ENCODE measurements around the gene GPX3.

DNA sequence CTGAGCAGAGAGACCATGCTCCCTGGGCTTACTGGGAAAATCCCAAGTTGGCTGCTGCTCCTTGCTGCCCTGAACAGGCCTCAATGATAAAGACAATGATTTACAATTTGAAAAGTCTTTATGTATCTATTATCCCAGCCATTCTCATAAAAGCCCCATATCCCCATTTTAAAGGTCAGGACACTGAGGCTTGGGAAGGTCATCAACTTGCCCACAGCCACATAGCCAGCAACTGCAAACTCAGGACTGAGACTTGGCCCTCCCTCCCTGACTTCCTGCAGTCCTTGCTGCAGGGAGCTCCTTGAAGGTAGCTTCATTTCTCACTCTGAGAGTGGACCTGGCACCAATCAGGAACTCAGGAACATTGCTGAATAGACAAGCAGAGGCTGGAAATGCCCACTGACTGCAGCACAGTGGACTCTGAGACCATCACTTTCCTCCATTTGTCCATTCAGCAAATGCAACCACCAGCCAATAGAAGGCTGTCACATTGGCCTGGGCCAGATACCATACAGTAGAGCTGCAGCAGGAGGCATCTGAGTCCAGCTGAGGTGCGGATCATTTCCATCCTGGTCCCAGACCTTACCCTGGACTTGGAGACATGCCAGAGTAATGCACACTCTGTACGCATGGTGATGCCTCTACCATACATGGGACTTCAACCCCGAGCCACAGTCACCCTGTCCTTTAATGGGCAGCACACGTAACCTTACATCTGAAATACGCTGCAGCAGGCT is 42.2 kb downstream of the GPX3 start:
- TF ChIP-seq, protein P1, sequence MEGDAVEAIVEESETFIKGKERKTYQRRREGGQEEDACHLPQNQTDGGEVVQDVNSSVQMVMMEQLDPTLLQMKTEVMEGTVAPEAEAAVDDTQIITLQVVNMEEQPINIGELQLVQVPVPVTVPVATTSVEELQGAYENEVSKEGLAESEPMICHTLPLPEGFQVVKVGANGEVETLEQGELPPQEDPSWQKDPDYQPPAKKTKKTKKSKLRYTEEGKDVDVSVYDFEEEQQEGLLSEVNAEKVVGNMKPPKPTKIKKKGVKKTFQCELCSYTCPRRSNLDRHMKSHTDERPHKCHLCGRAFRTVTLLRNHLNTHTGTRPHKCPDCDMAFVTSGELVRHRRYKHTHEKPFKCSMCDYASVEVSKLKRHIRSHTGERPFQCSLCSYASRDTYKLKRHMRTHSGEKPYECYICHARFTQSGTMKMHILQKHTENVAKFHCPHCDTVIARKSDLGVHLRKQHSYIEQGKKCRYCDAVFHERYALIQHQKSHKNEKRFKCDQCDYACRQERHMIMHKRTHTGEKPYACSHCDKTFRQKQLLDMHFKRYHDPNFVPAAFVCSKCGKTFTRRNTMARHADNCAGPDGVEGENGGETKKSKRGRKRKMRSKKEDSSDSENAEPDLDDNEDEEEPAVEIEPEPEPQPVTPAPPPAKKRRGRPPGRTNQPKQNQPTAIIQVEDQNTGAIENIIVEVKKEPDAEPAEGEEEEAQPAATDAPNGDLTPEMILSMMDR (IDR thresholded peaks at IDR 0.05) = no peak
- no peak for TF ChIP-seq POLR2A (IDR thresholded peaks at IDR 0.05)
